Activated naive CD8-positive, alpha-beta T cell treated with anti-CD3 and anti-CD28 coated beads for 36 hours (primary cell): ENCODE data around the gene PTGR3. TPM values are rescaled to one million over a fixed set of nuclear protein-coding genes. Genes with fewer than 3 reads are reported as not detected.

Experiments
- DNase-seq: peaks from one replicate; pipeline ENCODE4 v3.0.0; 2021
- H3K27ac Mint-ChIP-seq: one replicate; pipeline ENCODE4 v1.8.0; 2022; ENCODE audit warnings: mild to moderate bottlenecking, moderate library complexity, mixed read lengths
- H3K27me3 Mint-ChIP-seq: one replicate; pipeline ENCODE4 v1.8.0; 2022; ENCODE audit warnings: mild to moderate bottlenecking, mixed read lengths
- H3K36me3 Mint-ChIP-seq: one replicate; pipeline ENCODE4 v1.8.0; 2021; ENCODE audit warnings: mild to moderate bottlenecking, mixed read lengths
- H3K4me1 Mint-ChIP-seq: one replicate; pipeline ENCODE4 v1.8.0; 2021; ENCODE audit warnings: mixed read lengths
- H3K4me3 Mint-ChIP-seq: one replicate; pipeline ENCODE4 v1.8.0; 2022; ENCODE audit warnings: mild to moderate bottlenecking, moderate library complexity, mixed read lengths
- H3K9me3 Mint-ChIP-seq: one replicate; pipeline ENCODE4 v1.8.0; 2022; ENCODE audit warnings: mixed read lengths
- total RNA-seq, 2 experiments: library from RNA; stranded (reverse); gene quantifications; one replicate each; pipeline ENCODE4 v1.2.3, GENCODE V29; 2021

Gene PTGR3
- total RNA-seq, 2 experiments from 2014 or later = 20.2 to 23.2 TPM

- Mint-ChIP-seq H3K27me3 (no peaks in the 10 kb centered on the region), H3K36me3 (peaks cover 9% of the 10 kb centered on the region), H3K9me3 (no peaks in the 10 kb centered on the region), H3K4me1 (peaks cover 55% of the 10 kb centered on the region), H3K4me3 (no peak overlapping the region), H3K27ac (peak overlapping the region; percentile 6)
- DNase-seq = no peak
These were observed 4.8 kb upstream of the PTGR3 start for GRCh38 chr18:75213611-75214331.

GRCh38 chr18:75212751-75213090 is 3.8 kb upstream of the PTGR3 start:
- peaks cover 12% of the 10 kb centered on the region for H3K36me3 Mint-ChIP-seq
- peak overlapping the region; percentile 70 for H3K27ac Mint-ChIP-seq
- peak overlapping the region; percentile 69 for H3K4me3 Mint-ChIP-seq
- H3K27me3 Mint-ChIP-seq = no peaks in the 10 kb centered on the region
- no peaks in the 10 kb centered on the region for H3K9me3 Mint-ChIP-seq
- peaks cover 55% of the 10 kb centered on the region for H3K4me1 Mint-ChIP-seq
- DNase-seq = no peak

GRCh38 chr18:75211953-75212750 is 3.2 kb upstream of the PTGR3 start:
- Mint-ChIP-seq H3K27me3 (peaks cover 5% of the 10 kb centered on the region), H3K9me3 (no peaks in the 10 kb centered on the region), H3K4me1 (peaks cover 56% of the 10 kb centered on the region), H3K27ac (peak overlapping the region; percentile 70), H3K4me3 (peak overlapping the region; percentile 69), H3K36me3 (peaks cover 12% of the 10 kb centered on the region)
- DNase-seq = peak; percentile 43

GRCh38 chr18:75211626-75211952 is 2.6 kb upstream of the PTGR3 start:
- Mint-ChIP-seq H3K27ac (no peak overlapping the region), H3K27me3 (peaks cover 9% of the 10 kb centered on the region), H3K4me3 (no peak overlapping the region), H3K4me1 (peaks cover 58% of the 10 kb centered on the region), H3K9me3 (no peaks in the 10 kb centered on the region), H3K36me3 (peaks cover 12% of the 10 kb centered on the region)
- no peak for DNase-seq

- Mint-ChIP-seq H3K9me3 (no peaks in the 10 kb centered on the region), H3K27ac (peak overlapping the region; percentile 94), H3K36me3 (peaks cover 10% of the 10 kb centered on the region), H3K4me3 (peak overlapping the region; percentile 95), H3K4me1 (peaks cover 57% of the 10 kb centered on the region), H3K27me3 (peaks cover 14% of the 10 kb centered on the region)
- peak; percentile 48 for DNase-seq
These were observed 2.2 kb upstream of the PTGR3 start for GRCh38 chr18:75211002-75211621.

GRCh38 chr18:75210274-75211001 is 1.5 kb upstream of the PTGR3 start, which contains the start of gene TSHZ1:
TSS of gene TSHZ1 (plus strand) at chr18:75210797. CDS start at chr18:75211877, 1,080 bp downstream.
- H3K4me3 Mint-ChIP-seq = peak within 1 kb of the TSS; percentile 95
- peaks cover 59% of the 10 kb centered on the region for H3K4me1 Mint-ChIP-seq
- peaks cover 11% of the 10 kb centered on the region for H3K36me3 Mint-ChIP-seq
- H3K9me3 Mint-ChIP-seq = no peaks in the 10 kb centered on the region
- H3K27ac Mint-ChIP-seq = peak within 1 kb of the TSS; percentile 94
- DNase-seq = peak; percentile 52
- H3K27me3 Mint-ChIP-seq = peaks cover 20% of the 10 kb centered on the region

GRCh38 chr18:75209951-75210258 is 966 bp upstream of the PTGR3 start:
- peaks cover 26% of the 10 kb centered on the region for H3K27me3 Mint-ChIP-seq
- H3K36me3 Mint-ChIP-seq = peaks cover 7% of the 10 kb centered on the region
- H3K27ac Mint-ChIP-seq = peak overlapping the region; percentile 94
- H3K4me3 Mint-ChIP-seq = peak overlapping the region; percentile 95
- H3K9me3 Mint-ChIP-seq = no peaks in the 10 kb centered on the region
- peaks cover 59% of the 10 kb centered on the region for H3K4me1 Mint-ChIP-seq
- no peak for DNase-seq

GRCh38 chr18:75208836-75209128 is 157 bp downstream of the PTGR3 start:
- no peak overlapping the region for H3K27ac Mint-ChIP-seq
- no peak for DNase-seq

GRCh38 chr18:75208155-75208835 is 644 bp downstream of the PTGR3 start:
- DNase-seq = peak; percentile 55
- Mint-ChIP-seq H3K4me1 (peaks cover 49% of the 10 kb centered on the region), H3K9me3 (no peaks in the 10 kb centered on the region)

More at GRCh38 chr18:75208836-75209128, 157 bp downstream of the PTGR3 start:
- Mint-ChIP-seq H3K4me1 (peaks cover 54% of the 10 kb centered on the region), H3K9me3 (no peaks in the 10 kb centered on the region), H3K36me3 (peaks cover 7% of the 10 kb centered on the region), H3K27me3 (peaks cover 28% of the 10 kb centered on the region), H3K4me3 (peak overlapping the region; percentile 93)

GRCh38 chr18:75207310-75208154 is 1.4 kb downstream of the PTGR3 start:
- DNase-seq = no peak
- Mint-ChIP-seq H3K27ac (peak overlapping the region; percentile 87), H3K4me3 (peak overlapping the region; percentile 93), H3K4me1 (peaks cover 44% of the 10 kb centered on the region), H3K27me3 (peaks cover 28% of the 10 kb centered on the region), H3K36me3 (peaks cover 7% of the 10 kb centered on the region), H3K9me3 (no peaks in the 10 kb centered on the region)

More at GRCh38 chr18:75208155-75208835, 644 bp downstream of the PTGR3 start:
- H3K4me3 Mint-ChIP-seq = peak overlapping the region; percentile 93
- peak overlapping the region; percentile 87 for H3K27ac Mint-ChIP-seq
- peaks cover 28% of the 10 kb centered on the region for H3K27me3 Mint-ChIP-seq
- peaks cover 7% of the 10 kb centered on the region for H3K36me3 Mint-ChIP-seq

- Mint-ChIP-seq H3K27me3 (peaks cover 28% of the 10 kb centered on the region), H3K36me3 (peaks cover 7% of the 10 kb centered on the region), H3K27ac (no peak overlapping the region), H3K9me3 (no peaks in the 10 kb centered on the region), H3K4me3 (peak overlapping the region; percentile 93), H3K4me1 (peaks cover 40% of the 10 kb centered on the region)
- no peak for DNase-seq
These were observed 2.3 kb downstream of the PTGR3 start for GRCh38 chr18:75206452-75207309.

- no peaks in the 10 kb centered on the region for H3K9me3 Mint-ChIP-seq
- H3K4me3 Mint-ChIP-seq = peak overlapping the region; percentile 69
- H3K4me1 Mint-ChIP-seq = peaks cover 44% of the 10 kb centered on the region
- peaks cover 28% of the 10 kb centered on the region for H3K27me3 Mint-ChIP-seq
- peaks cover 13% of the 10 kb centered on the region for H3K36me3 Mint-ChIP-seq
- DNase-seq = no peak
- no peak overlapping the region for H3K27ac Mint-ChIP-seq
These were observed 3.3 kb downstream of the PTGR3 start for GRCh38 chr18:75205514-75206132.
